DND-41 (cell line): ENCODE data around the gene FOXI1.

Experiments used
- EZH2 ChIP-seq: IDR thresholded peaks from 3 replicates; pipeline ENCODE4 v1.6.1; 2012; ENCODE audit warnings: borderline replicate concordance, low read depth, mild to moderate bottlenecking, moderate library complexity, low read length, inconsistent platforms; ENCODE audit not compliant: severe bottlenecking
- TF ChIP-seq, protein P1 (sequence below): IDR thresholded peaks from 2 replicates; pipeline ENCODE4 v1.5.1; 2012; ENCODE audit warnings: borderline replicate concordance, low read length, moderate library complexity, mild to moderate bottlenecking; ENCODE audit not compliant: poor library complexity, severe bottlenecking; ENCODE audit errors: extremely low read depth

- TF ChIP-seq, protein P1, sequence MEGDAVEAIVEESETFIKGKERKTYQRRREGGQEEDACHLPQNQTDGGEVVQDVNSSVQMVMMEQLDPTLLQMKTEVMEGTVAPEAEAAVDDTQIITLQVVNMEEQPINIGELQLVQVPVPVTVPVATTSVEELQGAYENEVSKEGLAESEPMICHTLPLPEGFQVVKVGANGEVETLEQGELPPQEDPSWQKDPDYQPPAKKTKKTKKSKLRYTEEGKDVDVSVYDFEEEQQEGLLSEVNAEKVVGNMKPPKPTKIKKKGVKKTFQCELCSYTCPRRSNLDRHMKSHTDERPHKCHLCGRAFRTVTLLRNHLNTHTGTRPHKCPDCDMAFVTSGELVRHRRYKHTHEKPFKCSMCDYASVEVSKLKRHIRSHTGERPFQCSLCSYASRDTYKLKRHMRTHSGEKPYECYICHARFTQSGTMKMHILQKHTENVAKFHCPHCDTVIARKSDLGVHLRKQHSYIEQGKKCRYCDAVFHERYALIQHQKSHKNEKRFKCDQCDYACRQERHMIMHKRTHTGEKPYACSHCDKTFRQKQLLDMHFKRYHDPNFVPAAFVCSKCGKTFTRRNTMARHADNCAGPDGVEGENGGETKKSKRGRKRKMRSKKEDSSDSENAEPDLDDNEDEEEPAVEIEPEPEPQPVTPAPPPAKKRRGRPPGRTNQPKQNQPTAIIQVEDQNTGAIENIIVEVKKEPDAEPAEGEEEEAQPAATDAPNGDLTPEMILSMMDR, result no peak
- no peak for TF ChIP-seq EZH2
Observed at GRCh38 chr5:170059221-170059620, 46.5 kb upstream of the FOXI1 start.
